Measurements from ENCODE around the gene ZFP91. TPM values are rescaled to one million over a fixed set of nuclear protein-coding genes. Genes with fewer than 3 reads are reported as not detected.

ZFP91 gene
- polyA plus RNA-seq, 1 donor from 2014 or later = 32.7 TPM

DNA sequence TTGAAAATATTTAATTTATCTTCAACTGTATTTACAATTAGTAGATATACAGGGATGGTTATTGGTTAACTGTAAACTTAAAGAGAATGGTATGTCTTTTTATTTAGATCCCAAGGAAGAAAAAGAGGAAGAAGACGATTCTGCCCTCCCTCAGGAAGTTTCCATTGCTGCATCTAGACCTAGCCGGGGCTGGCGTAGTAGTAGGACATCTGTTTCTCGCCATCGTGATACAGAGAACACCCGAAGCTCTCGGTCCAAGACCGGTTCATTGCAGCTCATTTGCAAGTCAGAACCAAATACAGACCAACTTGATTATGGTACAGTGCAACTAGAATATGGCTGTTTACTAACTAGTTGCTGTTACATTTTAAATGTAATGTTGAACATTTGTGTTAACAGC, 30.9 kb downstream of the ZFP91 start (continued):
- TF ChIP-seq CTCF (IDR thresholded peaks at IDR 0.05; ENCODE audit: poor library complexity, severe bottlenecking) = no peak

DNA sequence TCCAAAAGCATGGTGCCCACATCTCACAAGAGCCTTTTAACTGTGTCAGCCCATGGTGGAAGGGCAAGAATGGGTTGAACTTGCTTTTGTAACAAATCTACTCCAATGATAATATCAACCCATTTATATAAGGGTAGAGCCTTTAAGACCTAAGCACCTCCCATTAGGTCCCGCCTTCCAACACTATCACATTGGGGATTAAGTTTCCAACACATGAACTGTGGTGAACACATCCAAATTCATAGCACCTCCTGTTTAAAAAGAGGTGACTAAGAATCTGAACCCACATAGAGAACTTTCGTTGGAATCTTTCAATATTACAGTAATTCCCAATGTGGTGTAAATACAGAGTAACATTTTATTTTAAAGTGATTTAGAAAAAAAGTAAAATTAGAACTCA, 34.4 kb downstream of the ZFP91 start:
- Histone ChIP-seq H3K36me3 (ENCODE audit: insufficient read depth, low read length) (peaks cover 11% of the 10 kb centered on the region), H3K79me2 (replicated peaks; ENCODE audit: insufficient read depth, low read length) (peaks cover 7% of the 10 kb centered on the region), H2AFZ (ENCODE audit: low read depth, low read length) (no peak overlapping the region)

More for the DNA sequence above, 34.4 kb downstream of the ZFP91 start:
- no peaks in the 10 kb centered on the region for H3F3A ChIP-seq (ENCODE audit: insufficient read depth, low read length, poor library complexity, severe bottlenecking)
- no peaks in the 10 kb centered on the region for H3K9me3 ChIP-seq (ENCODE audit: low read length)
- H3K27me3 ChIP-seq (ENCODE audit: insufficient read depth, low read depth, low read length) = no peaks in the 10 kb centered on the region
- H4K20me1 ChIP-seq (ENCODE audit: insufficient read depth) = no peaks in the 10 kb centered on the region
- no peak overlapping the region for H3K9ac ChIP-seq (ENCODE audit: low read length)
- no peaks in the 10 kb centered on the region for H3K9me2 ChIP-seq (ENCODE audit: insufficient read depth, low read length)
- no peak overlapping the region for H3K4me3 ChIP-seq (ENCODE audit: low read length)
- TF ChIP-seq MXI1 (conservative IDR thresholded peaks at IDR 0.05; ENCODE audit: poor library complexity, severe bottlenecking) (no peak), POLR2AphosphoS5 (IDR thresholded peaks at IDR 0.05) (no peak), SMC3 (conservative IDR thresholded peaks at IDR 0.05; ENCODE audit: poor library complexity) (no peak), CTCF (IDR thresholded peaks at IDR 0.05; ENCODE audit: poor library complexity, severe bottlenecking) (no peak), EP300 (conservative IDR thresholded peaks at IDR 0.05; ENCODE audit: poor library complexity, severe bottlenecking) (no peak), TAF1 (IDR thresholded peaks at IDR 0.05; ENCODE audit: low read depth) (no peak), EZH2 (IDR thresholded peaks at IDR 0.05; ENCODE audit: borderline replicate concordance, insufficient read depth, low read length, poor library complexity, severe bottlenecking) (no peak), RAD21 (conservative IDR thresholded peaks at IDR 0.05) (no peak)
- TF ChIP-seq, protein P1, sequence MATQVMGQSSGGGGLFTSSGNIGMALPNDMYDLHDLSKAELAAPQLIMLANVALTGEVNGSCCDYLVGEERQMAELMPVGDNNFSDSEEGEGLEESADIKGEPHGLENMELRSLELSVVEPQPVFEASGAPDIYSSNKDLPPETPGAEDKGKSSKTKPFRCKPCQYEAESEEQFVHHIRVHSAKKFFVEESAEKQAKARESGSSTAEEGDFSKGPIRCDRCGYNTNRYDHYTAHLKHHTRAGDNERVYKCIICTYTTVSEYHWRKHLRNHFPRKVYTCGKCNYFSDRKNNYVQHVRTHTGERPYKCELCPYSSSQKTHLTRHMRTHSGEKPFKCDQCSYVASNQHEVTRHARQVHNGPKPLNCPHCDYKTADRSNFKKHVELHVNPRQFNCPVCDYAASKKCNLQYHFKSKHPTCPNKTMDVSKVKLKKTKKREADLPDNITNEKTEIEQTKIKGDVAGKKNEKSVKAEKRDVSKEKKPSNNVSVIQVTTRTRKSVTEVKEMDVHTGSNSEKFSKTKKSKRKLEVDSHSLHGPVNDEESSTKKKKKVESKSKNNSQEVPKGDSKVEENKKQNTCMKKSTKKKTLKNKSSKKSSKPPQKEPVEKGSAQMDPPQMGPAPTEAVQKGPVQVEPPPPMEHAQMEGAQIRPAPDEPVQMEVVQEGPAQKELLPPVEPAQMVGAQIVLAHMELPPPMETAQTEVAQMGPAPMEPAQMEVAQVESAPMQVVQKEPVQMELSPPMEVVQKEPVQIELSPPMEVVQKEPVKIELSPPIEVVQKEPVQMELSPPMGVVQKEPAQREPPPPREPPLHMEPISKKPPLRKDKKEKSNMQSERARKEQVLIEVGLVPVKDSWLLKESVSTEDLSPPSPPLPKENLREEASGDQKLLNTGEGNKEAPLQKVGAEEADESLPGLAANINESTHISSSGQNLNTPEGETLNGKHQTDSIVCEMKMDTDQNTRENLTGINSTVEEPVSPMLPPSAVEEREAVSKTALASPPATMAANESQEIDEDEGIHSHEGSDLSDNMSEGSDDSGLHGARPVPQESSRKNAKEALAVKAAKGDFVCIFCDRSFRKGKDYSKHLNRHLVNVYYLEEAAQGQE (IDR thresholded peaks at IDR 0.05; ENCODE audit: borderline replicate concordance) = no peak
- H3K27ac ChIP-seq (ENCODE audit: low read length) = no peak overlapping the region
- H3K4me2 ChIP-seq (ENCODE audit: low read length) = no peak overlapping the region

Data from neural cell (in vitro differentiated cells).